ENCODE results near the gene NDEL1.

NDEL1 gene

DNA sequence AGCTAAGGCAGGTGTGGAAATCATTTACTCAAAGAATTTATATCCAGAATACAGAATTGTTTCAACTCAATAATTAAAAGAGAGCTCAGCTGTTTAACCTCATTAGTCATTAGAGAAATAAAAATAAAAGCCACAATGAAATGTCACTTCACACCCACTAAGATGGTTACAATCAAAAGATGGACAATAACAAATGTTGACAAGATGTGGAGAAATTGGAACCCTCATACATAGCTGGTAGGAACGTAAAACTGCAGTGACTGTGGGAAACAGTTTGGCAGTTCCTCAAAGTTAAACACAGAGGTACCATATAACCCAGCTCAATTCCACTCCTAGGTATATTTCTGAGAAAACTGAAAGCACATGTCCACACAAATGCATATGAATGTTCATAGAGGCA is 49.8 kb downstream of the NDEL1 start:
- peaks cover 44% of the 10 kb centered on the region for H3K36me3 ChIP-seq (ENCODE audit: control insufficient read depth, insufficient read depth, low read length)
- WGBS (ENCODE audit: insufficient coverage, insufficient read length), result no CpG with 5 or more reads among the region's 1 CpG

DNA sequence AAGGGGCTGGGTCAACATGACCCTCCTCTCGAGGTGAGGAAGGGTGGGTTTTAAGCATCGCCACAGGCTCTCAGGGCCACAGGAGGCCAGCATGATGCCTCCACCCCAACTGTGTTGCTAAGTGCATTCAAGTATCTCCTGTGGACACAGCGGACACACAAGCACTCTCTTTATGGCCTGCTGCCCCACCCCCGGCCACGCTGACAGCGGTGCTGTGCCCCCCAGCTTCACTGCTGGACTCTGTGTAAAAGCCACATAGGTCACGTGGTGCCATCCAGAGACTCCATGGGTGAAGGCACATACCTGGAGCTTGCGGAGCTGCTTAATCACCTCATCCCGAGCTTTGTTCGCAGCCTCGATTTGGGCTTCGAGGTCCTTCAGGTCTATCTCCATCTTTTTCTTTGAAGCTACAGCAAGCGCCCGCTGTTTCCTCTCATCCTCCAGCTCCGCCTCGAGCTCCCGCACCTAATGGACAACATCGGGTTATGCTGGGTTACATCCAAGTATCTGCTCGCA is 51.5 kb downstream of the NDEL1 start:
- no peaks in the 10 kb centered on the region for H3K27me3 ChIP-seq (ENCODE audit: control insufficient read depth, insufficient read depth, low read length)
- no peaks in the 10 kb centered on the region for H3K9me3 ChIP-seq (ENCODE audit: control insufficient read depth, insufficient read depth, low read length)
- DNase-seq (ENCODE audit: low read depth, low spot score), result no peak
- H3K4me3 ChIP-seq (ENCODE audit: low read length), result no peak overlapping the region
- H3K36me3 ChIP-seq (ENCODE audit: control insufficient read depth, insufficient read depth, low read length), result peaks cover 51% of the 10 kb centered on the region
- no peak overlapping the region for H3K27ac ChIP-seq (ENCODE audit: low read length)
- no peaks in the 10 kb centered on the region for H3K4me1 ChIP-seq (ENCODE audit: control insufficient read depth, insufficient read depth, low read length)
- no CpG with 5 or more reads among the region's 19 CpGs for WGBS (ENCODE audit: insufficient coverage, insufficient read length)

More for the DNA sequence above, 49.8 kb downstream of the NDEL1 start:
- DNase-seq (ENCODE audit: low read depth, low spot score), result no peak
- H3K27me3 ChIP-seq (ENCODE audit: control insufficient read depth, insufficient read depth, low read length), result no peaks in the 10 kb centered on the region
- no peak overlapping the region for H3K4me3 ChIP-seq (ENCODE audit: low read length)
- no peaks in the 10 kb centered on the region for H3K9me3 ChIP-seq (ENCODE audit: control insufficient read depth, insufficient read depth, low read length)
- H3K4me1 ChIP-seq (ENCODE audit: control insufficient read depth, insufficient read depth, low read length), result no peaks in the 10 kb centered on the region; the same call in 1 of the 2 replicates
- no peak overlapping the region for H3K27ac ChIP-seq (ENCODE audit: low read length)

DNA sequence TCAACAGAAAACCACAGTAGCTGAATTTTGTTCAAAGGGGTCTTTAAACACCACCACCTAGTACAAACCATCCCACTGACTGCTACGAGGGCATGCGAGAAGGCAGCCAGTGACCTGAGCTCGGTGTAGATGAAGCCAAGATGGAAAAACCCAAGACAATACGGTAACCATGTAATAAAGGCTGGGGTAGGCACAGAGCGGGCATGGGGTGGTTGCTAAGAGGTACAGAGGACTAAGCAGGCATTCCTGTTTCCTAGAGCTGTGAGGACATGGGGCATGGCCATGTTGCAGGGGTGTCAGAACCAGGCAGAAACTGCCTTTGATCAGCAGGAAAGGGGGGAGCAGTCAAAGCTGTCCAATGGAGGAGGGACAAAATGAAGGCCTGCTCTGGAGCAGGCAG is 52.1 kb downstream of the NDEL1 start:
- WGBS (ENCODE audit: insufficient coverage, insufficient read length), result no CpG with 5 or more reads among the region's 5 CpGs
- no peak for DNase-seq (ENCODE audit: low read depth, low spot score)
- Histone ChIP-seq H3K27ac (ENCODE audit: low read length) (no peak overlapping the region), H3K4me1 (ENCODE audit: control insufficient read depth, insufficient read depth, low read length) (no peaks in the 10 kb centered on the region), H3K27me3 (ENCODE audit: control insufficient read depth, insufficient read depth, low read length) (no peaks in the 10 kb centered on the region), H3K36me3 (ENCODE audit: control insufficient read depth, insufficient read depth, low read length) (peaks cover 49% of the 10 kb centered on the region), H3K9me3 (ENCODE audit: control insufficient read depth, insufficient read depth, low read length) (no peaks in the 10 kb centered on the region), H3K4me3 (ENCODE audit: low read length) (no peak overlapping the region)

DNA sequence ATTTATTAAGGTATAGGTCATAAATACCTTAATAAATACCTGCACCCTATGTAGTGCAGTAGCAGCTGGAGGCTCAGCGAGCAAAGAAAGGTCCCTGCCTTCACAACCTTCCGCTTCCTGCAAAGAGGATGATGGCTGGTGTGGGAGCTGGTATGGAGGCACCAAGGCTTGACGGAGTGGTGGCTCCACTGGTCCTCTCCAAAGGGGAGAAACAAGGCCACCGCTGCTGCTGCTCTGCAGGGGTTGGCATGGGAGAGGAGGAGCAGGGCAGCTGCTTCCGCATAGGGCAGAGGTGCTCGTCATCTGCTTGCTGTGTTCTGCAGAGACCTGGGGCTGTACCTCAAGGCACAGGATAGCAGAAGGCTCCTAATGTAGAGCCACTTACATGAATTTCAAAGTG is 52.8 kb downstream of the NDEL1 start:
- no peaks in the 10 kb centered on the region for H3K4me1 ChIP-seq (ENCODE audit: control insufficient read depth, insufficient read depth, low read length)
- WGBS (ENCODE audit: insufficient coverage, insufficient read length), result no CpG with 5 or more reads among the region's 6 CpGs
- no peaks in the 10 kb centered on the region for H3K9me3 ChIP-seq (ENCODE audit: control insufficient read depth, insufficient read depth, low read length)
- no peak for DNase-seq (ENCODE audit: low read depth, low spot score)
- peaks cover 51% of the 10 kb centered on the region for H3K36me3 ChIP-seq (ENCODE audit: control insufficient read depth, insufficient read depth, low read length)
- no peak overlapping the region for H3K27ac ChIP-seq (ENCODE audit: low read length)
- no peaks in the 10 kb centered on the region for H3K27me3 ChIP-seq (ENCODE audit: control insufficient read depth, insufficient read depth, low read length)
- H3K4me3 ChIP-seq (ENCODE audit: low read length), result no peak overlapping the region

DNA sequence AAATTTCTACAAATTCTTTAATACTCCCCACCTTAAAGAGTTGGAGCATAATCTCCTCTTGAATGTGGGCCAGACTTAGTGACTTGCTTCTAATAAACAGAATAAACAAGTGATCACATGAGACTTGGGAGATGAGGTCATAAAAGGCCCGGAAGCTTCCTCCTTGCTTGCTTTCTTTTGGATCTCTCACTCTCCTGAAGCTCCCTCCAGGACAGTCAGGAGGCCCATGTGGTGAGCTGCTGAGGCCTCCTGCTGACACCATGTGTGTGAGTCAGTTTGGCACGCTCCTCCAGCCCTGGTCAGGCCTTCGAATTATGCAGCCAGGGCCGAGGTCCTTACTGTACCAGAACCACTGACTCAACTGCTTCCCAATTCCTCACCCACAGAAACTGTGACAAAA is 53.2 kb downstream of the NDEL1 start:
- H3K27ac ChIP-seq (ENCODE audit: low read length), result no peak overlapping the region
- no CpG with 5 or more reads among the region's 4 CpGs for WGBS (ENCODE audit: insufficient coverage, insufficient read length)
- no peaks in the 10 kb centered on the region for H3K9me3 ChIP-seq (ENCODE audit: control insufficient read depth, insufficient read depth, low read length)
- H3K4me3 ChIP-seq (ENCODE audit: low read length), result no peak overlapping the region
- no peaks in the 10 kb centered on the region for H3K27me3 ChIP-seq (ENCODE audit: control insufficient read depth, insufficient read depth, low read length)
- H3K36me3 ChIP-seq (ENCODE audit: control insufficient read depth, insufficient read depth, low read length), result peaks cover 52% of the 10 kb centered on the region
- no peaks in the 10 kb centered on the region for H3K4me1 ChIP-seq (ENCODE audit: control insufficient read depth, insufficient read depth, low read length)
- DNase-seq (ENCODE audit: low read depth, low spot score), result no peak

DNA sequence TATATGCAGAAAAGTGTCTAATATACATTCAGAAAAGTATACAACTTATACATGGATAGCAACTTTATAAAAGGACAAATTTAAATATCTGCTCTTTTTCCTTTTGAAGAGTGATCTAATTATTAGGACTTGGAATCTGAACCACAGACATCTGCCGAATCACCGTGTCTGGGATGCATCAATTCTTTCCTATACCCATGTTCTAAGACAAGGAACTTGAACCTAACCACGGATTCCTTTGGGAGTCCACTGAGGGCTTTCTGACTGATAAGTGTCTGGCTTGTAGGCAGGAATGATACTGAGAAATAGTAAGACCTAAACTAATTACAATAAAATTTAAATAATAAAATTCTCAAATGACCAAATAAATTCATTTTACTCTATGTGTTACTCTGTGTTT is 54.2 kb downstream of the NDEL1 start:
- WGBS (ENCODE audit: insufficient coverage, insufficient read length), result no CpG with 5 or more reads among the region's 3 CpGs
- Histone ChIP-seq H3K27ac (ENCODE audit: low read length) (no peak overlapping the region), H3K27me3 (ENCODE audit: control insufficient read depth, insufficient read depth, low read length) (no peaks in the 10 kb centered on the region), H3K4me3 (ENCODE audit: low read length) (no peak overlapping the region), H3K9me3 (ENCODE audit: control insufficient read depth, insufficient read depth, low read length) (no peaks in the 10 kb centered on the region), H3K4me1 (ENCODE audit: control insufficient read depth, insufficient read depth, low read length) (no peaks in the 10 kb centered on the region), H3K36me3 (ENCODE audit: control insufficient read depth, insufficient read depth, low read length) (peaks cover 60% of the 10 kb centered on the region)
- DNase-seq (ENCODE audit: low read depth, low spot score), result no peak

DNA sequence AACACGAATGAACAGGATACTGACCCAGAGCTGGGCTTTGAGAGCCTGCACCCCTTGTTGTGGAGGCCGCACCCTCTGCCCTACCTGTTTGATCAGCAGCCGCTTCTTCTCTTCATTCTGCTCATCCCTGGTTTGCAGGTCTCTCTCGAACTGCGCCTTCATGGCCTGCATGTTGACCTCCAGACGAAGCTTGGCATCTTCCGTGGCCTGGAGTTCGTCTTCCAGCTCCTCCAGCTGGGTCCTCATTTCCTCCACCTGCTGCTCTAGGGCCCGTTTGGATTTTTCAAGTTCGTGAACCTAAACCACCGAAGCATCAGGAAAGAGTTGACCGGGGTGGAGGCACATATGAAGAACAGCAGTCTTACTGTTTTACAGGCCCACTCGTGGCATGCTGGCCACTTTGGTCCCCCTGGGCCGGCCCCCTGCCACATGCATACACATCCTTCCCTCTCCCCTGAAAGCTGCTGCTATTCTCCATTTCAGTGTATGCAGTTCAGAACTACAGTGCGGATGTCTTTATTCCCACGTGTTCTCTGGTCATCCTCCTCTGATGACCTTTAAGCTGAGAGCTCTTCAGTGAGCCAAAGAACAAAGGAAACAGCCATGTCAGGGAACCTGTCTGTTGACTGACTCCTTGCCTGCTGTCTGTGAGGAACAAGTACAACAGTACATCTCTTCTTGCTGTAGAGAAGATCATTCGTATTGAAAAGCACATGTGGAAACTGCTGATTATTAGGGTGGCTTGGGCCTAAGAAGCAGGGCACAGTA is 54.8 kb downstream of the NDEL1 start:
- no peak overlapping the region for H3K4me3 ChIP-seq (ENCODE audit: low read length)
- H3K27ac ChIP-seq (ENCODE audit: low read length), result no peak overlapping the region
- no peak for DNase-seq (ENCODE audit: low read depth, low spot score)
- H3K27me3 ChIP-seq (ENCODE audit: control insufficient read depth, insufficient read depth, low read length), result no peaks in the 10 kb centered on the region
- no peaks in the 10 kb centered on the region for H3K4me1 ChIP-seq (ENCODE audit: control insufficient read depth, insufficient read depth, low read length)
- WGBS (ENCODE audit: insufficient coverage, insufficient read length), result no CpG with 5 or more reads among the region's 17 CpGs
- peaks cover 60% of the 10 kb centered on the region for H3K36me3 ChIP-seq (ENCODE audit: control insufficient read depth, insufficient read depth, low read length)
- no peaks in the 10 kb centered on the region for H3K9me3 ChIP-seq (ENCODE audit: control insufficient read depth, insufficient read depth, low read length)

DNA sequence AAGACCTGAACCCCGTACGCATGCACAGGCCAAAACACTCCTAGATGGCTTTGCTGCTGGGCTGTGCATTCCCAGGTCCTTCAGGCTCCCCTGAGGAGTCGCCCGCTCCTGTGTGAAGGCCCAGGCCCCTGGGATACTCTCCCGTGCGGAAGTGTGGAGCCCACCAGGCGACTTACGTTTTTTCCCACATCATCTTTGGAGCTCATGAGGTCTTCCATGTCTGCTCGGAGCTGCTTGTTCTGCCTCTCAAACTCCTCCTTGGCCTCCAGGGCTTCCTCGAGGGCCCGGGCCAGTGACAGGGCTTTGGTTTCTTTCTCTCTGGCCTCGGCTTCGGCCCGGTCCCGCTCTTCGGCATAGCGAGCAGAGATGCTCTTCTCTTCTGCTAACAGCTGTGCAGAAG is 56.4 kb downstream of the NDEL1 start:
- WGBS (ENCODE audit: insufficient coverage, insufficient read length), result no CpG with 5 or more reads among the region's 17 CpGs
- DNase-seq (ENCODE audit: low read depth, low spot score), result no peak
- H3K4me1 ChIP-seq (ENCODE audit: control insufficient read depth, insufficient read depth, low read length), result no peaks in the 10 kb centered on the region
- peaks cover 63% of the 10 kb centered on the region for H3K36me3 ChIP-seq (ENCODE audit: control insufficient read depth, insufficient read depth, low read length)
- H3K4me3 ChIP-seq (ENCODE audit: low read length), result no peak overlapping the region
- H3K27ac ChIP-seq (ENCODE audit: low read length), result no peak overlapping the region
- no peaks in the 10 kb centered on the region for H3K27me3 ChIP-seq (ENCODE audit: control insufficient read depth, insufficient read depth, low read length)
- no peaks in the 10 kb centered on the region for H3K9me3 ChIP-seq (ENCODE audit: control insufficient read depth, insufficient read depth, low read length)

DNA sequence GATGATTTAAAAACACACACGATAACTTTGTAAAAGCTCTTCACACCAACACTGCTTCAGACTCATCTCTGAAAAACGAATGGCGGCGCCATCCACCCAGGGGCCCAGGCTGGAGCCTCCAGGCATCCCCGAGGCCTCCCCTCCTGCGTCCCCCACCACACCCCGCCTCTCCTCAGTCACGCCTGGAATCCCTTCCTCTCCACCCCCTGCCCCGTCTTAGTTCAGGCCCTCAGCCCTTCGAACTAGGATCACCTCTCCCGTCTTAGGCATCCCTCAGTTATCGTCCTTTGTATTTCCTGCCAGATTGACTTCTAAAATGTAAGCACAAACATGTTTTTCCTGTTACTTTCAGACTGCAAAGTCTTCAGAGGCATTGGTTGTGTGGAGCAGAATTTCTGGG is 58.3 kb downstream of the NDEL1 start:
- Histone ChIP-seq H3K4me3 (ENCODE audit: low read length) (no peak overlapping the region), H3K9me3 (ENCODE audit: control insufficient read depth, insufficient read depth, low read length) (no peaks in the 10 kb centered on the region), H3K4me1 (ENCODE audit: control insufficient read depth, insufficient read depth, low read length) (no peaks in the 10 kb centered on the region), H3K27ac (ENCODE audit: low read length) (no peak overlapping the region), H3K36me3 (ENCODE audit: control insufficient read depth, insufficient read depth, low read length) (peaks cover 54% of the 10 kb centered on the region), H3K27me3 (ENCODE audit: control insufficient read depth, insufficient read depth, low read length) (no peaks in the 10 kb centered on the region)
- WGBS (ENCODE audit: insufficient coverage, insufficient read length), result no CpG with 5 or more reads among the region's 12 CpGs
- no peak for DNase-seq (ENCODE audit: low read depth, low spot score)

DNA sequence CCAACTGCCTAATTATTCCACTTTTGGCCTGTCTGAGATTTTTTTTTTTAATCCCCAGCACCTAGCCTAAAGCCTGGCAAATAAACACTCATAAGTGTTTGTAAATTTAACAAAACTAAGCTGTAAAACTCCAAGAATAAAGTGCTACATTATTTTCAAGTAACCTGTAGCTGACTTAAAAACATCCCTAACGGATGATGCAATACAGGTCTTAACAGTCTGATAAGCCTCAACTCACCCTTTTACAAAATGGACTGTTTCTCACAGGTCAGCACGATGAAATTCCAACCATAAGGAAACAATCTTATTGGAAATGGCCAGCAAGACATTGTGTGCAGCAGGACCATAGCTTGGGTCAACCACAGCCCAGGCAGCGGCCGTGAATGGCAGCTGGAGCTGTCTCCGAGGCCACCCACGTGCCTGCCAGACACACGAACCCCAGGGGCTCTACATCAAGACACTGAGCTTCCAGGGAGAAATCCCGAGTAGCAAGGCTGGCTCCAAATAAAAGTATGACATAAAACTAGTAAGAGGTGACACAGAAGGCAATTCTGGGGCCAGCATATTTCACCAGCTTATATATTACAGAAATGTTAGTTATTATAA is 58.9 kb downstream of the NDEL1 start:
- no peak overlapping the region for H3K27ac ChIP-seq (ENCODE audit: low read length)
- H3K4me1 ChIP-seq (ENCODE audit: control insufficient read depth, insufficient read depth, low read length), result no peaks in the 10 kb centered on the region
- WGBS (ENCODE audit: insufficient coverage, insufficient read length), result no CpG with 5 or more reads among the region's 8 CpGs
- no peaks in the 10 kb centered on the region for H3K9me3 ChIP-seq (ENCODE audit: control insufficient read depth, insufficient read depth, low read length)
- no peak for DNase-seq (ENCODE audit: low read depth, low spot score)
- H3K27me3 ChIP-seq (ENCODE audit: control insufficient read depth, insufficient read depth, low read length), result no peaks in the 10 kb centered on the region
- H3K36me3 ChIP-seq (ENCODE audit: control insufficient read depth, insufficient read depth, low read length), result peaks cover 58% of the 10 kb centered on the region
- no peak overlapping the region for H3K4me3 ChIP-seq (ENCODE audit: low read length)

Data from iPS DF 6.9 (cell line).